Measurements from ENCODE around the gene NTSR1. TPM values are rescaled to one million over a fixed set of nuclear protein-coding genes. Genes with fewer than 3 reads are reported as not detected.

The NTSR1 gene
- total and polyA plus RNA-seq, 4 donors: 0.03 to 0.33 (median 0.08) TPM; not detected in 1

- Histone ChIP-seq H3K4me3 (ENCODE audit: low read depth in 1 of 3, low read length in 3 of 3) (no peak overlapping the region), H3K27ac (ENCODE audit: low read depth in 1 of 2, low read length in 2 of 2) (no peak overlapping the region), H3K9ac (ENCODE audit: low read depth in 1 of 2, low read length in 2 of 2) (no peak overlapping the region), H3K4me1 (ENCODE audit: control insufficient read depth in 4 of 4, insufficient read depth in 4 of 4, low read length in 3 of 4) (no peaks in the 10 kb centered on the region), H3K27me3 (ENCODE audit: control insufficient read depth in 4 of 4, insufficient read depth in 4 of 4, low read length in 3 of 4) (no peaks in the 10 kb centered on the region), H3K36me3 (ENCODE audit: control insufficient read depth in 4 of 4, insufficient read depth in 3 of 4, low read depth in 1 of 4, low read length in 3 of 4) (no peaks in the 10 kb centered on the region), H3K9me3 (ENCODE audit: control insufficient read depth in 4 of 4, low read length in 3 of 4) (no peaks in the 10 kb centered on the region)
- WGBS: 96% methylated on average over 17 of the region's 17 CpGs
- no peak for DNase-seq (ENCODE audit: low spot score)
- no peak for TF ChIP-seq FOXA2 (IDR thresholded peaks at IDR 0.05)
- TF ChIP-seq HNF4A (conservative IDR thresholded peaks at IDR 0.05): no peak
- no peak for TF ChIP-seq ZBTB33 (IDR thresholded peaks at IDR 0.05)
- no peak for TF ChIP-seq EGR1 (IDR thresholded peaks at IDR 0.05; ENCODE audit: low read depth in 2 of 2)
- TF ChIP-seq JUND (IDR thresholded peaks at IDR 0.05): no peak
- no peak for TF ChIP-seq NR2F2 (IDR thresholded peaks at IDR 0.05)
- no peak for TF ChIP-seq CTCF (IDR thresholded peaks at IDR 0.05; ENCODE audit: low read depth, low read length, missing input control)
- TF ChIP-seq RXRA (IDR thresholded peaks at IDR 0.05): no peak
- TF ChIP-seq MAX (IDR thresholded peaks at IDR 0.05): no peak
- TF ChIP-seq FOXA1 (IDR thresholded peaks at IDR 0.05): no peak
- no peak for TF ChIP-seq ATF3 (IDR thresholded peaks at IDR 0.05)
- no peak for TF ChIP-seq TAF1 (conservative IDR thresholded peaks at IDR 0.05)
- no peak for TF ChIP-seq HNF4G (IDR thresholded peaks at IDR 0.05)
- TF ChIP-seq RAD21 (IDR thresholded peaks at IDR 0.05): no peak
- TF ChIP-seq GABPA (IDR thresholded peaks at IDR 0.05 in 1 of 2, conservative IDR thresholded peaks at IDR 0.05 in 1 of 2): no peak
- no peak for TF ChIP-seq YY1 (IDR thresholded peaks at IDR 0.05)
- TF ChIP-seq SP1 (IDR thresholded peaks at IDR 0.05): no peak
- no peak for TF ChIP-seq REST (IDR thresholded peaks at IDR 0.05)
Observed at GRCh38 chr20:62670998-62671397, 37.6 kb upstream of the NTSR1 start.
